ENCODE data around the gene MYO6.

The MYO6 gene

GRCh38 chr6:75940564-75940963 lies 191.5 kb downstream of the MYO6 start:
- TF ChIP-seq, protein P1, sequence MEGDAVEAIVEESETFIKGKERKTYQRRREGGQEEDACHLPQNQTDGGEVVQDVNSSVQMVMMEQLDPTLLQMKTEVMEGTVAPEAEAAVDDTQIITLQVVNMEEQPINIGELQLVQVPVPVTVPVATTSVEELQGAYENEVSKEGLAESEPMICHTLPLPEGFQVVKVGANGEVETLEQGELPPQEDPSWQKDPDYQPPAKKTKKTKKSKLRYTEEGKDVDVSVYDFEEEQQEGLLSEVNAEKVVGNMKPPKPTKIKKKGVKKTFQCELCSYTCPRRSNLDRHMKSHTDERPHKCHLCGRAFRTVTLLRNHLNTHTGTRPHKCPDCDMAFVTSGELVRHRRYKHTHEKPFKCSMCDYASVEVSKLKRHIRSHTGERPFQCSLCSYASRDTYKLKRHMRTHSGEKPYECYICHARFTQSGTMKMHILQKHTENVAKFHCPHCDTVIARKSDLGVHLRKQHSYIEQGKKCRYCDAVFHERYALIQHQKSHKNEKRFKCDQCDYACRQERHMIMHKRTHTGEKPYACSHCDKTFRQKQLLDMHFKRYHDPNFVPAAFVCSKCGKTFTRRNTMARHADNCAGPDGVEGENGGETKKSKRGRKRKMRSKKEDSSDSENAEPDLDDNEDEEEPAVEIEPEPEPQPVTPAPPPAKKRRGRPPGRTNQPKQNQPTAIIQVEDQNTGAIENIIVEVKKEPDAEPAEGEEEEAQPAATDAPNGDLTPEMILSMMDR (IDR thresholded peaks at IDR 0.05): no peak

DNA sequence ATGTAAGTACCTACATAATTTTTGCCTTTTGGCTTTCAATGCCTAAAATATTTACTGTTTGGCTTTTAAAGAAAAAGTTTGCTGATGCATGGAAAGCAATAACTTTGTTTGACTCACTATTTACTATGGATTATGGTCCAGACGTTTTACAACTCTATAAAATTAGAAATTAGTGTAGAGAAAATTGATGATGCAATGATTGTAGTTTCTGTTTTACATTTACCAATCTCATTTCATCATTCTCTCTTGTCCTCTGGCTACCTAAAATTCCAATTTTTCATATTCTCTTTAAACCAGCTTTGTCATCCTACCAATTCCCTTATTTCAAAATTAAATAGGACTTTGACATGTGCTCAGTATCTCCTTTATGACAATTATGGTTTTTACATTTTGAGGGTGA lies 192.5 kb downstream of the MYO6 start:
- TF ChIP-seq, protein P1 (IDR thresholded peaks at IDR 0.05): no peak

DNA sequence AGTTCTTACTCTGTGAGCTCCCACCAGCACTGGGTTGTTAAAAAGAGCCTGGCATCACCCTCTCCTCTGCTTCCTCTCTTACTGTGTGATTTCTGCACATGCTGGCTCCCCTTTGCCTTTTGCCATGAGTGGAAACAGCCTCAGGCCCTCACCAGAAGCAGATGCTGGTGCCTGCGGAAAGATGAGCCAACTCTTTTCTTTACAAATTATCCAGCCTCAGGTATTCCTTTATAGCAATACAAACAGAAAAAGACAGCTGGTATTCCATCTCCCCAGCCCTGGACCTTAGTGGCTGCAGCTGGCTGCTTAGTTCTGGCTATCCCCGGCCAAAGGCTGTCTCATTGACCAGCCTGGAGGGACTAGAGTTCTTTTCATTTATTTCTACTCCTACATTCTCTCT lies 194.3 kb downstream of the MYO6 start:
- TF ChIP-seq, protein P1 (IDR thresholded peaks at IDR 0.05): no peak

GRCh38 chr6:75946146-75946831 lies 197.2 kb downstream of the MYO6 start:
- TF ChIP-seq, protein P1 (IDR thresholded peaks at IDR 0.05): no peak

GRCh38 chr6:75947935-75948334 lies 198.9 kb downstream of the MYO6 start:
- TF ChIP-seq, protein P1 (IDR thresholded peaks at IDR 0.05): no peak

GRCh38 chr6:75952128-75952527 lies 203.1 kb downstream of the MYO6 start:
- TF ChIP-seq, protein P1 (IDR thresholded peaks at IDR 0.05): no peak

DNA sequence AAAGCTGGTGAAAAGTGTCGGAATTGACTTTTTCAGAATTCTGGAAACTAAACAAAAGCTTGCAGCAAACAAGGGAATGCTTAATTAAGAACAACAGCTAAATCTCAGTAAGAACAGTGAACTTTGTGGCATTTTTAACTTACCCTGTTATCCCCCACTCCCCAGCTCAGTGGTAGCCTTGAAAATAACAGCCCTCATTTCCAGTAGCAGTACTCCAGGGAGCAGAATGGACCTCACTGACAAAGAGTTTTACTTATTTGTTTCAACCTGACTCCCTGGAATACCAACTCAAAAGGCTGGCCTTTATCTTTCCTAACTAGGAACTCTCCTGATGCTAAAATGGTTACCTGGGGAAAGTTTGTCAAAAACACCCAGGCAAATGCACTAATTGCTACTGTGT lies 214.5 kb downstream of the MYO6 start:
- TF ChIP-seq, protein P1 (IDR thresholded peaks at IDR 0.05): no peak

DNA sequence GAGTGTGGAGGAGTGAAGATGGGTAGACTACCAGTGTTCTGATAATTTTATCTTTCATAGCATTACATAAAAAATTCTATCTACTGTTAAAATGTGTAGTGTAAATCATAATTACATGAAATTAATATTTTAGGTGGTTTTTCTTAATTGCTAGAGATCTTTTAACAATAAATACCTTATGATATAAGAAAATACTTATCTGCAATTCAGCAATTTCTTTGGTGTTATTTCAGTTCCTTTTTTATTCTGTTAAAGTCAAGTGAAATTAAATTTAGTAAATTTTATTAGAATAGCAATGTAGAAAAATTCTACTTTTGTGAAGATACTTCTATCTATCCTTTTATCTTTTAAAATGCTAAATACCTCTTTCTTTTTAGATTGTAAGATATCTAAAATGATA lies 219.1 kb downstream of the MYO6 start:
- TF ChIP-seq, protein P1 (IDR thresholded peaks at IDR 0.05): no peak
